ENCODE measurements around the gene SNED1.

SNED1 gene

GRCh38 chr2:241068136-241068941 is 69.9 kb downstream of the SNED1 start:
- in situ Hi-C loops (cut with MboI; ENCODE audit: low pct_unique_long_range_greater_than_20kb, low sequenced_read_pairs, unreplicated experiment), result no loop called here

GRCh38 chr2:241068942-241069810 is 70.8 kb downstream of the SNED1 start:
- in situ Hi-C loops (cut with MboI; ENCODE audit: low pct_unique_long_range_greater_than_20kb, low sequenced_read_pairs, unreplicated experiment), result no loop called here
- no peak for DNase-seq (ENCODE audit: low spot score)
- TF ChIP-seq CTCF (IDR thresholded peaks at IDR 0.05; ENCODE audit: extremely low read depth, insufficient read depth, missing control alignments), result no peak

More at GRCh38 chr2:241068136-241068941, 69.9 kb downstream of the SNED1 start:
- TF ChIP-seq CTCF (IDR thresholded peaks at IDR 0.05; ENCODE audit: extremely low read depth, insufficient read depth, missing control alignments), result no peak
- DNase-seq (ENCODE audit: low spot score), result no peak

GRCh38 chr2:241069821-241070281 is 71.4 kb downstream of the SNED1 start:
- no peak for TF ChIP-seq CTCF (IDR thresholded peaks at IDR 0.05; ENCODE audit: extremely low read depth, insufficient read depth, missing control alignments)
- no peak for DNase-seq (ENCODE audit: low spot score)
- in situ Hi-C loops (cut with MboI; ENCODE audit: low pct_unique_long_range_greater_than_20kb, low sequenced_read_pairs, unreplicated experiment), result no loop called here

DNA sequence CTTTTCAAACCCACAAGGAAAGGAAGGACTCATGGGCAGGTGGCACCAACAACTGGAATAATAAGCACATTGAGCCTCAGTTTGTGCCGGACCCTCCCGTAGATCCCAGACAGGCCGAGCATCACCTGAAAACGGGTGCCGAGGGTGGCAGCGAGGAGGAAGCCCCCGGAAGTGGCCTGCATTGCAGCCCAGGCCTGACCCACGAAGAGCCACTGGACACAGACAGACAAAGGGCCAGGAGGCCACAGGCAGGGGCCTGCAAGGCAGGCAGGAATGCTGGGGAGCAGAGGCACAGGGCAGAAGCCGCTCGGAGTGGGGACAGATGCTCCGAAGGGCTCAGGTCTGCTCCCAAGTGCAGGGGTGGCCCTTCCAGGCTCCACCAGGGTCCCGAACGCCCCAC is 71.9 kb downstream of the SNED1 start:
- in situ Hi-C loops (cut with MboI; ENCODE audit: low pct_unique_long_range_greater_than_20kb, low sequenced_read_pairs, unreplicated experiment), result no loop called here
- DNase-seq (ENCODE audit: low spot score), result no peak
- no peak for TF ChIP-seq CTCF (IDR thresholded peaks at IDR 0.05; ENCODE audit: extremely low read depth, insufficient read depth, missing control alignments)

DNA sequence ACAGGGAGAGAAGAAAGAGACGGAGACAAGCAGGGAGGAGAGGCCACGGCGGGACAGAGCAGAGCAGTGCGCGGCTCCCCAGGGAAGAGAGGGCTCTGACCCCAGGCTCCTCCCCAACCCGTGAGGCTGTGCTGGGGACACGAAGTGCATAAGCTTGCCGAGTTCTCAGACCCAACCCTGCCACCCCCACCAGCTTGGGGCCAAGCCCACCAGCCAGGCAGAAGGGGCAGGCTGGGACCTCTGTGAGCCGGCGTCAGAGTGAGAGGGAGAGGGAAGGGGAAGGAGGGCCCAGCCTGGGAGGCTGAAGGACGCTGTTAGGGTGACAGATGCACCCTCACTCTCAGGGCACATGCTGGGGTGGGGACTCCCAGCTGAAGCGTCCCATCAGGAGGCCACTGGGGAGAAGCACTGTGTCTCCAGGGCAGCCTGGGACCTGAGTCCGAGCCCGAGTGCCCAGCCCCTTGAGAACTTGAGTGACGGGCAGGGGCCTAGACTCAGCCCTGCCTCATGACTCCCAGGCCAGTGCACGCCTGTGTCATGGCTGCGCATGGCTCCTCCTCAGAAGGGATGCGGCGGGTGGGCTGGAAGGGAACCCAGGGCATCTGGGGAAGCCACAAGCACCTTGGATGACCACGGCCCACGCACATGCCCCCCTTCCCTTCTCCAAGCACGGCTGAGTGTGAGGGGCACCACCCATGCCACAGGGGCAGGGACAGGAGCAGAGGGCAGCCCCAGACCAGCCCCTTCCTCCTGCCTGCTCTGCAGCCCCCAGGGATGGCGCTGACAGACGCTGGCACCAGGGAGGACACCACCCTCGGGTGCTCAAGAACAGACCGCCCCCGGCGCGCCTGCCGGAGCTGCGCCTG is 72.6 kb downstream of the SNED1 start:
- DNase-seq (ENCODE audit: low spot score), result no peak
- no peak for TF ChIP-seq CTCF (IDR thresholded peaks at IDR 0.05; ENCODE audit: extremely low read depth, insufficient read depth, missing control alignments)
- in situ Hi-C loops (cut with MboI; ENCODE audit: low pct_unique_long_range_greater_than_20kb, low sequenced_read_pairs, unreplicated experiment), result no loop called here

- no peak for DNase-seq (ENCODE audit: low spot score)
- in situ Hi-C loops (cut with MboI; ENCODE audit: low pct_unique_long_range_greater_than_20kb, low sequenced_read_pairs, unreplicated experiment), result no loop called here
- TF ChIP-seq CTCF (IDR thresholded peaks at IDR 0.05; ENCODE audit: extremely low read depth, insufficient read depth, missing control alignments), result no peak
Measured at GRCh38 chr2:241071677-241072111, 73.3 kb downstream of the SNED1 start.
